GM12801 (cell line): ENCODE results near the gene FZD10.

ENCODE experiments used
- CTCF ChIP-seq: IDR thresholded peaks from one replicate; pipeline ENCODE4 v1.5.1; 2011; ENCODE audit warnings: control low read depth; ENCODE audit not compliant: insufficient read length; ENCODE audit errors: extremely low read depth

FZD10 gene

GRCh38 chr12:130205495-130205894 is 43.2 kb downstream of the FZD10 start:
- TF ChIP-seq CTCF: no peak

GRCh38 chr12:130212384-130212989 is 50.2 kb downstream of the FZD10 start:
- no peak for TF ChIP-seq CTCF

GRCh38 chr12:130213249-130213648 is 51.0 kb downstream of the FZD10 start:
- no peak for TF ChIP-seq CTCF

GRCh38 chr12:130214686-130215395 is 52.6 kb downstream of the FZD10 start:
- no peak for TF ChIP-seq CTCF
